Neural progenitor cell (in vitro differentiated cells): ENCODE data around the gene MMS22L. TPM values are rescaled to one million over a fixed set of nuclear protein-coding genes. Genes with fewer than 3 reads are reported as not detected.

ENCODE experiments used
- DNase-seq: peaks from one replicate; pipeline ENCODE4 v3.0.0-alpha.2; 2016; ENCODE audit warnings: low spot score
- H2AFZ ChIP-seq: fragments of 200-600 bp; sonication (generic); replicated peaks from 2 replicates; pipeline ENCODE4 v1.6.1; 2016; ENCODE audit warnings: antibody characterized with exemption
- H3F3A ChIP-seq: fragments of 200-600 bp; sonication (generic); 2 replicates; pipeline ENCODE4 v1.6.1; 2016; ENCODE audit warnings: antibody characterized with exemption, low read depth
- H3K27ac ChIP-seq: fragments of 200-600 bp; sonication (generic); 2 replicates; pipeline ENCODE4 v1.5.1; 2016; ENCODE audit warnings: mild to moderate bottlenecking
- H3K27me3 ChIP-seq: fragments of 200-600 bp; sonication (generic); 2 replicates; pipeline ENCODE4 v1.6.1; 2016; ENCODE audit warnings: mild to moderate bottlenecking, moderate library complexity
- H3K36me3 ChIP-seq: fragments of 200-600 bp; sonication (generic); 2 replicates; pipeline ENCODE4 v1.5.1; 2016
- H3K4me1 ChIP-seq: fragments of 200-600 bp; sonication (generic); 2 replicates; pipeline ENCODE4 v1.6.1; 2016; ENCODE audit warnings: mixed run types
- H3K4me2 ChIP-seq: fragments of 200-600 bp; sonication (generic); 2 replicates; pipeline ENCODE4 v1.6.1; 2016
- H3K4me3 ChIP-seq: fragments of 200-600 bp; sonication (generic); 2 replicates; pipeline ENCODE4 v1.5.1; 2016
- H3K79me2 ChIP-seq: fragments of 200-600 bp; sonication (generic); 2 replicates; pipeline ENCODE4 v1.6.1; 2016; ENCODE audit warnings: low read depth
- H3K9ac ChIP-seq: fragments of 200-600 bp; sonication (generic); 2 replicates; pipeline ENCODE4 v1.6.1; 2016
- H3K9me3 ChIP-seq: fragments of 200-600 bp; sonication (generic); 2 replicates; pipeline ENCODE4 v1.5.1; 2016; ENCODE audit warnings: low read depth
- H4K20me1 ChIP-seq: fragments of 200-600 bp; sonication (generic); 2 replicates; pipeline ENCODE4 v1.6.1; 2016; ENCODE audit warnings: low read depth
- H3K27ac Mint-ChIP-seq: 3 replicates; pipeline ENCODE4 v1.8.0; 2021; ENCODE audit warnings: mixed read lengths
- H3K27me3 Mint-ChIP-seq: 2 replicates; pipeline ENCODE4 v1.8.0; 2022; ENCODE audit warnings: low read depth, mild to moderate bottlenecking, inconsistent platforms, moderate library complexity, mixed read lengths; ENCODE audit not compliant: insufficient read depth
- H3K36me3 Mint-ChIP-seq: 3 replicates; pipeline ENCODE4 v1.8.0; 2021; ENCODE audit warnings: mixed read lengths
- H3K4me1 Mint-ChIP-seq: 3 replicates; pipeline ENCODE4 v1.8.0; 2021; ENCODE audit warnings: mixed read lengths
- H3K4me3 Mint-ChIP-seq: 3 replicates; pipeline ENCODE4 v1.8.0; 2021; ENCODE audit warnings: mild to moderate bottlenecking, moderate library complexity, mixed read lengths
- H3K9me3 Mint-ChIP-seq: 3 replicates; pipeline ENCODE4 v1.8.0; 2020; ENCODE audit warnings: mixed read lengths
- EZH2 ChIP-seq: fragments of 200-600 bp; sonication (generic); IDR thresholded peaks from 2 replicates; pipeline ENCODE4 v1.6.1; 2017; ENCODE audit warnings: antibody characterized with exemption, mild to moderate bottlenecking, moderate library complexity
- EZH2phosphoT487 ChIP-seq: fragments of 200-600 bp; sonication (generic); IDR thresholded peaks from 2 replicates; pipeline ENCODE4 v1.6.1; 2017; ENCODE audit warnings: antibody characterized with exemption
- total RNA-seq: library from RNA; depleted of rRNA; stranded (reverse); fragments of >200 nt; gene quantifications from 2 replicates; pipeline ENCODE4 v1.2.3, GENCODE V29; 2015; ENCODE audit warnings: low replicate concordance
- TF ChIP-seq, protein P1 (sequence below): fragments of 200-600 bp; sonication (generic); IDR thresholded peaks from 2 replicates; pipeline ENCODE4 v1.5.1; 2017; ENCODE audit warnings: antibody characterized with exemption, mild to moderate bottlenecking

MMS22L gene
- total RNA-seq, 1 donor from 2014 or later: 76.5 TPM

- H3K4me3 Mint-ChIP-seq: no peak overlapping the region
- H3K4me1 ChIP-seq: no peaks in the 10 kb centered on the region
- H3K79me2 ChIP-seq: no peaks in the 10 kb centered on the region
- H3F3A ChIP-seq: no peaks in the 10 kb centered on the region
- H3K4me1 Mint-ChIP-seq: peaks cover 38% of the 10 kb centered on the region
- no peak overlapping the region for H3K27ac ChIP-seq
- H3K27me3 Mint-ChIP-seq: peaks cover 2% of the 10 kb centered on the region
- no peaks in the 10 kb centered on the region for H3K36me3 Mint-ChIP-seq
- H3K9me3 Mint-ChIP-seq: no peaks in the 10 kb centered on the region
- H2AFZ ChIP-seq: no peak overlapping the region
- H3K27me3 ChIP-seq: no peaks in the 10 kb centered on the region
- no peak overlapping the region for H3K9ac ChIP-seq
- H3K36me3 ChIP-seq: no peaks in the 10 kb centered on the region
- TF ChIP-seq, protein P1, sequence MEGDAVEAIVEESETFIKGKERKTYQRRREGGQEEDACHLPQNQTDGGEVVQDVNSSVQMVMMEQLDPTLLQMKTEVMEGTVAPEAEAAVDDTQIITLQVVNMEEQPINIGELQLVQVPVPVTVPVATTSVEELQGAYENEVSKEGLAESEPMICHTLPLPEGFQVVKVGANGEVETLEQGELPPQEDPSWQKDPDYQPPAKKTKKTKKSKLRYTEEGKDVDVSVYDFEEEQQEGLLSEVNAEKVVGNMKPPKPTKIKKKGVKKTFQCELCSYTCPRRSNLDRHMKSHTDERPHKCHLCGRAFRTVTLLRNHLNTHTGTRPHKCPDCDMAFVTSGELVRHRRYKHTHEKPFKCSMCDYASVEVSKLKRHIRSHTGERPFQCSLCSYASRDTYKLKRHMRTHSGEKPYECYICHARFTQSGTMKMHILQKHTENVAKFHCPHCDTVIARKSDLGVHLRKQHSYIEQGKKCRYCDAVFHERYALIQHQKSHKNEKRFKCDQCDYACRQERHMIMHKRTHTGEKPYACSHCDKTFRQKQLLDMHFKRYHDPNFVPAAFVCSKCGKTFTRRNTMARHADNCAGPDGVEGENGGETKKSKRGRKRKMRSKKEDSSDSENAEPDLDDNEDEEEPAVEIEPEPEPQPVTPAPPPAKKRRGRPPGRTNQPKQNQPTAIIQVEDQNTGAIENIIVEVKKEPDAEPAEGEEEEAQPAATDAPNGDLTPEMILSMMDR: no peak
- TF ChIP-seq EZH2phosphoT487 (no peak), EZH2 (no peak)
- no peak overlapping the region for H3K27ac Mint-ChIP-seq
- DNase-seq: no peak
- no peak overlapping the region for H3K4me3 ChIP-seq
- H3K4me2 ChIP-seq: no peak overlapping the region
- H3K9me3 ChIP-seq: no peaks in the 10 kb centered on the region
- no peaks in the 10 kb centered on the region for H4K20me1 ChIP-seq
These were observed 153.9 kb downstream of the MMS22L start for GRCh38 chr6:97129106-97129505.

DNA sequence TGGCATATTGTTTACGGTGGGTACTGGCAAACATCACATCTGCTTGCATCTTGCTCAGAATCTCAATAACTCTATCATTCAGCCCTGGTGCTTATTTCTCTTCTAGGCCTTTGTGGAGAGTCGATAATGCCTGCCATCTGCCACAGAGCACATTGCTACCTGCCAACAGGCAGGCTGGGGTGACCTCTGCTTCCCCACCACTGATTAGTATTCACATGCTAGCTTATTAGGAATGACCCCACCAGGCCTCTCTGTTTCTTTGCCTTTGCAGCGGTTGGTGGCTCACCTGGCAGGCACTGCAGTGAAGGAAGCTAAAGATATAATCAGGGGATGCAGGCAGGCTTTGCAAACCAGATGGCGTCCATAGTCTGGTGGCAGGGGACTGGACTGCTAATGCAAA lies 154.5 kb downstream of the MMS22L start:
- H3K27me3 Mint-ChIP-seq: peaks cover 2% of the 10 kb centered on the region
- Histone ChIP-seq H2AFZ (no peak overlapping the region), H3K9me3 (no peaks in the 10 kb centered on the region), H3K36me3 (no peaks in the 10 kb centered on the region), H3F3A (no peaks in the 10 kb centered on the region), H3K79me2 (no peaks in the 10 kb centered on the region), H3K4me2 (no peak overlapping the region), H4K20me1 (no peaks in the 10 kb centered on the region), H3K9ac (no peak overlapping the region), H3K4me3 (no peak overlapping the region), H3K27me3 (no peaks in the 10 kb centered on the region), H3K4me1 (no peaks in the 10 kb centered on the region), H3K27ac (no peak overlapping the region)
- H3K36me3 Mint-ChIP-seq: no peaks in the 10 kb centered on the region
- no peak for DNase-seq
- no peak for TF ChIP-seq EZH2
- TF ChIP-seq EZH2phosphoT487: no peak
- TF ChIP-seq, protein P1: no peak
- H3K4me3 Mint-ChIP-seq: peak overlapping the region; percentile 22
- H3K27ac Mint-ChIP-seq: no peak overlapping the region
- H3K4me1 Mint-ChIP-seq: peaks cover 40% of the 10 kb centered on the region
- H3K9me3 Mint-ChIP-seq: no peaks in the 10 kb centered on the region

GRCh38 chr6:97123652-97124051 lies 159.4 kb downstream of the MMS22L start:
- Mint-ChIP-seq H3K27me3 (peaks cover 4% of the 10 kb centered on the region), H3K9me3 (peaks cover 12% of the 10 kb centered on the region), H3K27ac (no peak overlapping the region), H3K4me1 (peaks cover 46% of the 10 kb centered on the region), H3K36me3 (no peaks in the 10 kb centered on the region), H3K4me3 (no peak overlapping the region)
- Histone ChIP-seq H3K27ac (no peak overlapping the region), H3K4me3 (no peak overlapping the region), H3K36me3 (no peaks in the 10 kb centered on the region), H3K4me2 (no peak overlapping the region), H3K27me3 (no peaks in the 10 kb centered on the region), H4K20me1 (no peaks in the 10 kb centered on the region), H3K9me3 (no peaks in the 10 kb centered on the region), H3K9ac (no peak overlapping the region), H3F3A (no peaks in the 10 kb centered on the region), H2AFZ (no peak overlapping the region), H3K79me2 (no peaks in the 10 kb centered on the region), H3K4me1 (no peaks in the 10 kb centered on the region)
- no peak for DNase-seq
- TF ChIP-seq, protein P1: no peak
- TF ChIP-seq EZH2phosphoT487 (no peak), EZH2 (no peak)
